Renal cortex interstitium (tissue), 11 donors: ENCODE results near the gene SETD1B. TPM values are rescaled to one million over a fixed set of nuclear protein-coding genes. Genes with fewer than 3 reads are reported as not detected.

Experiments
- DNase-seq, 11 donors: peaks; one replicate each; pipeline ENCODE4 v3.0.0-alpha.2; 2013; ENCODE audit warnings: low read depth in 9 of 11, low spot score in 4 of 11; ENCODE audit errors: extremely low read depth in 1 of 11
- polyA plus RNA-seq, 3 donors: library from polyadenylated mRNA; unstranded; fragments of 120-200 nt; gene quantifications; one replicate each; pipeline ENCODE4 v1.2.1, GENCODE V29; 2013; ENCODE audit not compliant: insufficient read length in 3 of 3

SETD1B gene
- polyA plus RNA-seq, 3 donors: 14.1 to 17.3 (median 17.1) TPM

- DNase-seq: no peak
Measured at GRCh38 chr12:121816925-121817647, 13.3 kb downstream of the SETD1B start.

- DNase-seq: no peak
Measured at GRCh38 chr12:121817648-121818043, 13.8 kb downstream of the SETD1B start.

- DNase-seq: no peak
Measured at GRCh38 chr12:121819212-121819949, 15.6 kb downstream of the SETD1B start.

- no peak for DNase-seq
Measured at GRCh38 chr12:121820056-121820455, 16.2 kb downstream of the SETD1B start.

DNA sequence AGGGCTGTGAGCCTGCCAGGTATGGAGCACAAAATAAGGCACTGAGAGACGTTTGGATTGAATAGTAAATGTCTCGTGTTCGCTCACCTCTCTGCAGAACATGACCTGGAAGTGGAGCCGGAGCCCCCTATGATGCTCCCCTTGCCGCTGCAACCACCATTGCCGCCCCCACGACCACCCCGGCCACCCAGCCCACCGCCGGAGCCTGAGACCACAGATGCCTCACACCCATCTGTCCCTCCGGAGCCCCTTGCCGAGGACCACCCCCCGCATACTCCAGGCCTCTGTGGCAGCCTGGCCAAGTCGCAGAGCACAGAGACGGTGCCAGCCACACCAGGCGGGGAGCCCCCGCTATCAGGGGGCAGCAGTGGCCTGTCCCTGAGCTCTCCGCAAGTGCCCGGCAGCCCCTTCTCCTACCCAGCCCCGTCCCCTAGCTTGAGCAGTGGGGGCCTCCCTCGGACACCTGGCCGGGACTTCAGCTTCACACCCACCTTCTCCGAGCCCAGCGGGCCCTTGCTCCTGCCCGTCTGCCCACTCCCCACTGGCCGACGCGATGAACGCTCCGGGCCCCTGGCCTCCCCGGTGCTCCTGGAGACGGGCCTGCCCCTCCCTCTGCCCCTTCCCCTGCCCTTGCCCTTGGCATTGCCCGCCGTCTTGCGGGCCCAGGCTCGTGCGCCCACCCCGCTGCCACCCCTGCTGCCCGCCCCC is 18.7 kb downstream of the SETD1B start:
- DNase-seq: no peak

- no peak for DNase-seq
Measured at GRCh38 chr12:121823101-121823726, 19.4 kb downstream of the SETD1B start.

- DNase-seq: no peak
Measured at GRCh38 chr12:121823727-121824115, 19.9 kb downstream of the SETD1B start.

- no peak for DNase-seq
Measured at GRCh38 chr12:121825041-121825523, 21.3 kb downstream of the SETD1B start.

- DNase-seq: no peak
Measured at GRCh38 chr12:121826318-121827150, 22.7 kb downstream of the SETD1B start.

DNA sequence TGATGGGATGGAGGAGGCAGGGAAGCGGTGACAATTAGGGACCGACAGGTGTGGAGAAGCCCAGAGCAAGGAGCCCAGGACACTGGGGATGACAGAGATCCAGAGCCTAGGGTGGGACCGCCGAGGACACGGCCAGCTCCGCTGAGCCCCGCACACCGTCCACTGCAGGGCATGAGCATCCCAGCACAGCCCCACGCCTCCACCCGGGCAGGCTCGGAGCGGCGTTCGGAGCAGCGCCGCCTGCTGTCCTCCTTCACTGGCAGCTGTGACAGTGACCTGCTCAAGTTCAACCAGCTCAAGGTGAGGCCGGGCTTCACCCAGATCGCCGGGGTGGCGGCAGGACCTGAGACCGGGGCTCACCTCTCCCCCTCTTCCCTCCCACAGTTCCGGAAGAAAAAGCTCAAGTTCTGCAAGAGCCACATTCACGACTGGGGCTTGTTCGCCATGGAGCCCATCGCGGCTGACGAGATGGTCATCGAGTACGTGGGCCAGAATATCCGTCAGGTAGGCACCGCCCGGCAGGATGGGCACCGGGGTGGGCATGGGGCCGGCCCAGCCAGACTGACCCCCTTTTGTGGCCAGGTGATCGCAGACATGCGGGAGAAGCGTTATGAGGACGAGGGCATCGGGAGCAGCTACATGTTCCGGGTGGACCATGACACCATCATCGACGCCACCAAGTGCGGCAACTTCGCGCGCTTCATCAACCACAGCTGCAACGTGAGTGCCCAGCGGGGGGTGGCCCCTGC is 23.7 kb downstream of the SETD1B start:
- no peak for DNase-seq

DNA sequence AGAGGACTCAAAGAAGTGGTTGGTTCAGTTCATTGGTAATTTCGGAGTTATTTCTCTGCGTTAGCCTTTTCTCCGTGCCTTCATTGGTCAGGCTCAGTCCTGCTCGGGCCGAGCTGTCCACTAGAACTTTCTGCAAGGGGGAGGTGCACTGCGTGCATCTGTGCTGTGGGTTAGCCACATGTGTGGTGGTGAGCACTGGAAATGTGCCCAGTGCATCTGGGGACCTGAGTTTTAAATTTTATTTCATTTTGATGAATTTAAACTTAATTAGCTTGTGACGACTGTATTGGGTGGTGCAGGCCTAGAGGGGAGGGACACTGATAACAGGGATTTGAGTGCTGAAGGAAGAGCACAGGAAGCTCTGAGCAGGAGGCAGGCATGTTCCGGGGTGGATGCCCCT is 24.5 kb downstream of the SETD1B start:
- no peak for DNase-seq

- DNase-seq: no peak
Measured at GRCh38 chr12:121828826-121829225, 25.0 kb downstream of the SETD1B start.

DNA sequence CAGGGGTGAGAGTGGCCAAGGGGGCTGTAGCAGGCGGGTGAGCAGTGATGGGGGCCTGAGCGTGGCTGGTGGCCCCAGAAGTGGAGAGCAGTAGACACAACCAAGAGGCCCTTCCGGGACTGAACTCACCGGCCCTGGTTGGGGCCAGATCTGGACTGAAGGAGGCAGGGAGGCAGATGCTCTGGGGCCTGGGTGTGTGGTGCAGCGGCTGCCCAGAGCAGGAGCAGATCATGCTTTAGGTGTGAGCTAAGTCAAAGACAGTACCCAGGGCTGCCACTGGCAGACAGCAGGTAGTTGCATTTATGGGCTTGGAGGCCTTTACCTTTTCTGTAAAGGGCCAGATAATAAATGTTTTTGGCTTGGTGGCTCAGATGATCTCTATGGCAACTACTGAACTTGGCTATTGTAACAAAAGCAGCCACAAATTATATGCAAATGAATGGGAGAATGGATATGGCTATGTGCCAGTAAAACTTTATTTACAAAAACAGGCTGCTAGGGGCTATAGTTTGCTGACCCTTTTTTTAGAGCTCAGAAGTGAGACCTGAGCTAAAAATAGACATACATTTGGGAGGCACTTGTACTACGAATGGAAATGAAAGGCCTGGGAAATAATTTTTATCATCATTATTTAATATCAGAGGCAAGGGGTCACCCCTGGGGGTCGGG is 25.6 kb downstream of the SETD1B start:
- no peak for DNase-seq

DNA sequence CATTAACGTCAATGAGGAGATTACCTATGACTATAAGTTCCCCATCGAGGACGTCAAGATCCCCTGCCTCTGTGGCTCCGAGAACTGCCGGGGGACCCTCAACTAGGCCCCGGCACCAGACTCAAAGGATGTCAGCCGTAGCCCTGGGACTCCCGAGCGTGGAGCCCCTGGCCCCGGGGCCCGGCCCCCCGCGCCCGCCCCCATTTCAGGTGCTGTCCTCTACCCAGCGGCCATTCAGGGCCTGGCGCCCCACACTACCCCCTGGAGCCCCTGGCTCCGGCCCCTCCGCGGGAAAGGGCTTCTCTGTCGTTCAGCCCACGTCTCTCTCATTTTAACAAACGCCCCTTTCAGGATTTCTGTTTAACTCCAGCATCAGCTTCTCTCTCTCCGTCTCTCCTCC is 26.3 kb downstream of the SETD1B start:
- no peak for DNase-seq

GRCh38 chr12:121830588-121831265 is 26.9 kb downstream of the SETD1B start:
- no peak for DNase-seq

- no peak for DNase-seq
Measured at GRCh38 chr12:121831571-121832245, 27.9 kb downstream of the SETD1B start.
